B cell (primary cell): Measurements from ENCODE around the gene URB1. TPM values are rescaled to one million over a fixed set of nuclear protein-coding genes. Genes with fewer than 3 reads are reported as not detected.

ENCODE experiments used
- ATAC-seq: fragments of 200-7000 bp; cut with Tn5 transposase; one replicate; pipeline ENCODE4 v1.10.0; 2021; ENCODE audit warnings: low read depth, mild to moderate bottlenecking, moderate number of reproducible peaks, moderate library complexity
- CTCF ChIA-PET: fragments of 350-600 bp; sonication (Branson Sonifier 250); formaldehyde crosslinking; loops from one replicate; lab custom pipeline; 2021; ENCODE audit warnings: antibody characterized with exemption, inconsistent platforms; lab: Charles Lee
- POLR2A ChIA-PET: fragments of 350-600 bp; sonication (Branson Sonifier 250); formaldehyde crosslinking; loops from one replicate; lab custom pipeline; 2021; ENCODE audit warnings: antibody characterized with exemption; lab: Charles Lee
- DNase-seq: peaks from one replicate; pipeline ENCODE4 v3.0.0; 2013
- H2AFZ ChIP-seq: 2 replicates; pipeline ENCODE4 v1.6.1; 2012; ENCODE audit warnings: mild to moderate bottlenecking, low read depth, low read length; ENCODE audit not compliant: insufficient read depth, poor library complexity, severe bottlenecking
- H3K27ac ChIP-seq, 2 donors: 1 replicate in 1 of 2; 2 replicates in 1 of 2; pipeline ENCODE4 v1.5.1; 2012 to 2013; ENCODE audit warnings: low read length in 2 of 2, mild to moderate bottlenecking in 2 of 2, moderate library complexity in 1 of 2
- H3K27me3 ChIP-seq, 4 experiments: fragments of 200-600 bp in 1 of 4; sonication (generic) in 1 of 4; replicated peaks in 1 of 4; 1 replicate in 2 of 4; 2 replicates in 2 of 4; pipeline versions ENCODE4 v1.6.1 to v1.7.0; 2013 to 2016; ENCODE audit warnings: low read length in 3 of 4, mild to moderate bottlenecking in 2 of 4, mixed read lengths in 1 of 4, moderate library complexity in 1 of 4; ENCODE audit not compliant: insufficient read depth in 4 of 4, control insufficient read depth in 3 of 4; ENCODE audit errors: control extremely low read depth in 1 of 4
- H3K36me3 ChIP-seq, 2 experiments: replicated peaks in 1 of 2; 1 replicate in 1 of 2; 2 replicates in 1 of 2; pipeline versions ENCODE4 v1.6.1 to v1.7.1; 2013; ENCODE audit warnings: low read length in 1 of 2; ENCODE audit not compliant: insufficient read depth in 2 of 2, control insufficient read depth in 1 of 2; ENCODE audit errors: control extremely low read depth in 1 of 2, extremely low read depth in 1 of 2
- H3K4me1 ChIP-seq, 2 donors: fragments of 200-600 bp in 1 of 2; sonication (generic) in 1 of 2; 1 replicate in 1 of 2; 2 replicates in 1 of 2; pipeline versions ENCODE4 v1.5.1 to v1.6.1; 2013 to 2017; ENCODE audit warnings: low read length in 2 of 2; ENCODE audit not compliant: control insufficient read depth in 2 of 2, insufficient read depth in 2 of 2
- H3K4me2 ChIP-seq: replicated peaks from 2 replicates; pipeline ENCODE3; 2012; ENCODE audit warnings: mild to moderate bottlenecking, low read depth, low read length; ENCODE audit not compliant: poor library complexity, severe bottlenecking
- H3K4me3 ChIP-seq, 5 experiments: fragments of 200-600 bp in 1 of 5; sonication (generic) in 1 of 5; 1 replicate in 3 of 5; 2 replicates in 2 of 5; pipeline versions ENCODE4 v1.5.1 to v1.7.0; 2011 to 2016; ENCODE audit warnings: low read length in 4 of 5, mild to moderate bottlenecking in 4 of 5, low read depth in 2 of 5, control low read depth in 1 of 5, moderate library complexity in 1 of 5; ENCODE audit not compliant: insufficient read depth in 1 of 5; ENCODE audit errors: control extremely low read depth in 1 of 5, extremely low read depth in 1 of 5
- H3K79me2 ChIP-seq: fragments of 200-600 bp; sonication (generic); one replicate; pipeline ENCODE4 v1.6.0; 2016; ENCODE audit warnings: low read length; ENCODE audit not compliant: control insufficient read depth, insufficient read depth
- H3K9ac ChIP-seq: fragments of 200-600 bp; sonication (generic); 2 replicates; pipeline ENCODE4 v1.6.1; 2017; ENCODE audit warnings: mild to moderate bottlenecking, low read length, moderate library complexity
- H3K9me3 ChIP-seq, 3 donors: one replicate each; pipeline versions ENCODE4 v1.6.1 to v1.7.1; 2013; ENCODE audit warnings: low read length in 2 of 3; ENCODE audit not compliant: control insufficient read depth in 2 of 3, insufficient read depth in 1 of 3; ENCODE audit errors: control extremely low read depth in 1 of 3
- H4K20me1 ChIP-seq: 2 replicates; pipeline ENCODE4 v1.6.0; 2012; ENCODE audit warnings: mild to moderate bottlenecking, low read length; ENCODE audit not compliant: insufficient read depth, control insufficient read depth, poor library complexity, severe bottlenecking
- H3K27ac Mint-ChIP-seq: one replicate; pipeline ENCODE4 v1.8.0; 2021; ENCODE audit warnings: mixed read lengths
- H3K27me3 Mint-ChIP-seq: one replicate; pipeline ENCODE4 v1.8.0; 2021; ENCODE audit warnings: mixed read lengths
- H3K4me1 Mint-ChIP-seq: one replicate; pipeline ENCODE4 v1.8.0; 2021; ENCODE audit warnings: mixed read lengths
- H3K4me3 Mint-ChIP-seq: one replicate; pipeline ENCODE4 v1.8.0; 2021; ENCODE audit warnings: mixed read lengths
- H3K9me3 Mint-ChIP-seq: one replicate; pipeline ENCODE4 v1.8.0; 2022; ENCODE audit warnings: mixed read lengths; ENCODE audit not compliant: insufficient read depth
- CTCF ChIP-seq: fragments of 200-600 bp; IDR thresholded peaks from one replicate; pipeline ENCODE4 v1.8.0; 2022; ENCODE audit warnings: antibody characterized with exemption, mild to moderate bottlenecking
- EZH2 ChIP-seq: IDR thresholded peaks from 2 replicates; pipeline ENCODE4 v1.6.1; 2012; ENCODE audit warnings: borderline replicate concordance, low read depth, mild to moderate bottlenecking, moderate library complexity, low read length; ENCODE audit not compliant: insufficient read depth, poor library complexity, severe bottlenecking
- WGBS: methylation state at CpG from one replicate; pipeline ENCODE4 v1.1.5; 2013; ENCODE audit warnings: missing lambda C conversion rate; ENCODE audit not compliant: insufficient coverage; 5-methylcytosine and 5-hydroxymethylcytosine counted together
- intact Hi-C: fragments of 100-400 bp; cut with micrococcal nuclease; formaldehyde crosslinking; loops from one replicate; pipeline ENCODE4 v1.10.0; 2022
- polyA plus RNA-seq: library from polyadenylated mRNA; depleted of rRNA; stranded (reverse); fragments of >200 nt; gene quantifications from 2 replicates; pipeline ENCODE4 v1.2.3, GENCODE V29; 2012
- total RNA-seq, 2 donors: library from RNA; stranded (reverse); fragments of 120-200 nt in 1 of 2; gene quantifications; 1 replicate in 1 of 2; 2 replicates in 1 of 2; pipeline versions ENCODE4 v1.2.3 to v1.2.4, GENCODE V29; 2013 to 2022

Gene URB1
- total and polyA plus RNA-seq, 2 donors (not counting 1 experiment from before 2014, with no cell fraction given): 4.7 to 15.2 TPM

GRCh38 chr21:32380940-32381339, 11.9 kb downstream of the URB1 start:
- Histone ChIP-seq H3K79me2 (peaks cover 6% of the 10 kb centered on the region), H3K27ac (no peak overlapping the region), H2AFZ (no peak overlapping the region), H3K4me1 (no peaks in the 10 kb centered on the region), H3K36me3 (peaks cover 6 to 80% of the 10 kb centered on the region in 2 experiments), H3K9me3 (no peaks in the 10 kb centered on the region), H3K9ac (no peak overlapping the region), H3K27me3 (no peaks in the 10 kb centered on the region), H4K20me1 (peaks cover 7% of the 10 kb centered on the region), H3K4me2 (no peak overlapping the region), H3K4me3 (no peak overlapping the region)
- Mint-ChIP-seq H3K4me3 (no peak overlapping the region), H3K4me1 (no peaks in the 10 kb centered on the region), H3K9me3 (no peaks in the 10 kb centered on the region), H3K27ac (no peak overlapping the region), H3K27me3 (no peaks in the 10 kb centered on the region)
- no peak for TF ChIP-seq EZH2
- TF ChIP-seq CTCF: no peak
- intact Hi-C loops: no loop called here
- ATAC-seq: no peak
- DNase-seq: no peak
- WGBS: 88% methylated on average over 4 of the region's 4 CpGs
- ChIA-PET CTCF (no interaction called here), POLR2A (no interaction called here)

GRCh38 chr21:32378956-32379355, 13.9 kb downstream of the URB1 start:
- CTCF ChIA-PET: no interaction called here
- DNase-seq (no peak), ATAC-seq (no peak)
- Histone ChIP-seq H3K4me1 (no peaks in the 10 kb centered on the region), H2AFZ (no peak overlapping the region), H3K4me3 (no peak overlapping the region), H3K9ac (no peak overlapping the region), H4K20me1 (no peaks in the 10 kb centered on the region), H3K27me3 (no peaks in the 10 kb centered on the region), H3K36me3 (peaks cover 4 to 77% of the 10 kb centered on the region in 2 experiments), H3K9me3 (no peaks in the 10 kb centered on the region), H3K79me2 (peaks cover 6% of the 10 kb centered on the region), H3K27ac (no peak overlapping the region), H3K4me2 (no peak overlapping the region)
- POLR2A ChIA-PET: no interaction called here
- Mint-ChIP-seq H3K9me3 (no peaks in the 10 kb centered on the region), H3K4me3 (no peak overlapping the region), H3K27ac (no peak overlapping the region), H3K27me3 (no peaks in the 10 kb centered on the region), H3K4me1 (no peaks in the 10 kb centered on the region)
- intact Hi-C loops: no loop called here
- no peak for TF ChIP-seq EZH2
- TF ChIP-seq CTCF: no peak
- WGBS: 94% methylated on average over 5 of the region's 5 CpGs
